Measurements from ENCODE around the gene ANKS1B.
A peak's percentile ranks its signal among the peaks of the same experiment; 100 is the strongest.
"Not testable (repeated sequence)": the region's sequence is repeated elsewhere in the genome, so short reads cannot be mapped to it uniquely, and the experiment has no call there.

ANKS1B gene

GRCh38 chr12:99859126-99859525 lies 125.6 kb downstream of the ANKS1B start:
- DNase-seq, result no peak

- DNase-seq, result no peak
These were observed 132.1 kb downstream of the ANKS1B start for GRCh38 chr12:99852666-99853065.

GRCh38 chr12:99847936-99848335 lies 136.8 kb downstream of the ANKS1B start:
- DNase-seq, result no peak

GRCh38 chr12:99834710-99835109 lies 150.0 kb downstream of the ANKS1B start:
- no peak for DNase-seq

DNA sequence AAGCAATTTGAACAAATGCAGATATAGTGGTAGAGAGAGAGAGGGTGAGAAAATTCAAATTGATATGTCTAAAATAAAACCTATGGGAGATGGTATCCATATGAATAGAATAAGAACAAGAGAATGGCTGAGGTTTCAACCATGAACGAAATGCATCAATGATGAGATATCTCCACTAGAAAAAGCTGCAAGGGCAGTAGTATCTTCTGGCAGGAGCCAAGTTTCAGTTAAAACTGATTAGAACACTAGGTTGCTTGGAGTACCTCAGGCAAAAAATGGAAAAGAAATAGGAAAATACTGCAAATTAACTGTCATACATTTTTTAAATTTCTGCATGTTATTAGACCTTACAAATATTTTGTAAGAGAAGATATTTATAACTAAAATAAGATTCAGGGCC lies 151.3 kb downstream of the ANKS1B start:
- no peak for DNase-seq

GRCh38 chr12:99824900-99825542 lies 159.7 kb downstream of the ANKS1B start:
- no peak for DNase-seq

DNA sequence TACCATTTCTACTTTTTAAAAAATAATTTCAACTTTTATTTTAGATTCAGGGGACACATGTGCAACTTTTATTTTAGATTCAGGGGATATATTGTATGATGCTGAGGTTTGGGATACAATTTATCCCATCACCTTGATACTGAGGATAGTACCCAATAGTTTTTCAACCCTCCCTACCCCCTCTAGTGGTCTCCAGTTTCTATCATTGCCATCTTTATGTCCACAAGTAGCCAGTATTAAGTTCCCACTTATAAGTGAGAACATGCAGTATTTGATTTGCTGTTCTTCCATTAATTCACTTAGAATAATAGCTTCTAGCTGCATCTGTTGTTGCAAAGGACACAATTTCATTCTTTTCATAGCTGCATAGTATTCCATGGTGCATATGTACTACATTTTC lies 162.5 kb downstream of the ANKS1B start:
- DNase-seq, result no peak

DNA sequence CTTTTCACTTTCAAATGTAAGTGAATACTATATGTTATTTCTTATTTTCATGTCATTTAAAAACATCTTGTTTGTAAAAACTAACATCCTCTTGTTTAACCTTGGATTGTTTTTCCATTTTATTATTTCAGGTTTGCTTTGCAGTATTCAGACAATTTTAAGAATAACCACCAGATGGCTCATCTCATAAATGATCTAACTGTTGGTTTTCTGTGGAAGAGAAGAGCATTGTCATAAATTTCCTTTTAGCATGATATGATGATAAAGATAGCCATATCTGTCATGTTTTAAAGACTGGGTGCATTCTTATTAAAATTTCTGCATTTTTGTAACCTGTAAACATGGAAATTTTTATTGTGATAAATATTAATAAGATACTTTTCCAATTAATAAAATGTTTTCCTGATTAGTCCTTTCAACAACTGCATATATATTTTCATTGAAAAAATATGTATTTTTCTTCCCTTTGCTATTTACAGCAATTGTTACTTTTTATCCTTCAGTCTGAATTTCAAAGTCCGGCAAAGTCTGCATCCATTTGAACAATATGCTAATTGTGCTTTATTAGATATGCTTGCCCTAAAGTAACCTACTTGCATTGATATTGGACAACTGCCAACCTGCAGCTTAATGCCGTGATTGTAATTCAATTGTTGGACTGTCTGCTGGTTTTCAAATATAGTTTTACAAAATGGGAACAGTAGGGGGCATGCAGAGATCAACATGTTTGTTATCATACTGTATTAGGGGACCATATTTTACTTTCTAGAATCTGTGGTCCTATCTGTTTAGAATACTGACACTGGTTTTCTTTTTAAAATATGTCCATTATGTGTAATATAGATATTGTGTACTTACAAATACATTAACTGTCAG lies 173.8 kb downstream of the ANKS1B start:
- peak; percentile 16 for DNase-seq

GRCh38 chr12:99809909-99810308 lies 174.8 kb downstream of the ANKS1B start:
- DNase-seq, result no peak

DNA sequence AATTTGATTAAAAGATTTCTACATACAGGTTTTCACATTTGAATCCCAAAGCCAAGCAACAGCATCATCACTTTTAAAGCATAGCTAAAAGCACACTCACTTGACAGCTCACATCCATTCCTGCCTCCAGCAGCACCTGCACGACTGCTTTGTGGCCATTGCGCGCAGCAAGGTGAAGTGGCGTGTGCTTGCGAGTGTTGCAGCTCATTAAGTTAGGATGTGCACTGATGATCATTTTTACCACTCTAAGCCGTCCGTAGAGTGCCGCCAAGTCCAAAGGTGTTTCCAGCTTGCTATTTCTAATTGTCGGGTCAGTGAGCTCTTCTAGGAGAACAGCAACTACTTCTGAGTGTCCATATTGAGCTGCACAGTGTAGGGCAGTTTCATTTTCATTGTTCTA lies 178.4 kb downstream of the ANKS1B start:
- DNase-seq, result no peak

DNA sequence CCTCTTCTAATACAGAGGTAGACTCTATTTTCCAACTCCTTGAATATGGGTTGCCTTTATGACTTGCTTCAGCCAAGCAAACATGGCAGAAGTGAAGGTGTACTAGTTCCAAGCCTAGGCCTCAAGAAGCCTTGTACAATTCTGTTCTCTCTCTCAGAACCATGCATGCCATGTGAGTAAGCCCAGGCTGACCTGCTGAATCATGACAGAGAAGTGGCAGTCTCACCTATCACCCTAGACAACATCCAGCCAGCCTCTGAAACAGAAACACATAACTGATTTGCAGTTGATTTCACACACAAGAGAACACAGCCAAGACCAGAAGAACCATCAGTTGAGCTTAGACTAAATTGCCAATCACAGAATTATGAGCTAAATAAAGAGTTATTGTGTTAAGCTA lies 180.0 kb downstream of the ANKS1B start:
- DNase-seq, result no peak

DNA sequence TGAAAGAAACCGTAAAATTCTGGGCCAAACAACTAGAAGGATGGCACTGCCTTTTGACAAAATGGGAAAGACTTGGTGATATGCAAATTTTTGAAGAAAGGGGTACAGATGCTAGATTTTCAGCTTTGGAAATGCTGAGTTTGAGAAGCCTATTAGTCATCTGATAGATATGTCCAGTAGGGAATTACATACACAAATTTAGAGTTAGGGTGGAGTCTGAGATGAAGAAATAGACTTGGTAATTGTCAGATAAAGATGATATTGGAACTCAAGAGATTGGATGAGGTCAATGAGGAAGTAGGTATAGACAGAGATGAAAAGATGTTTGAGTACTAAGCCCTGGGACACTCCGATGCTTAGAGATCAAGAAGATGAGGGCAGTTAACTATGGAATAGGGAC lies 184.1 kb downstream of the ANKS1B start:
- DNase-seq, result no peak

- DNase-seq, result not testable (repeated sequence)
These were observed 186.8 kb downstream of the ANKS1B start for GRCh38 chr12:99797931-99798330.

DNA sequence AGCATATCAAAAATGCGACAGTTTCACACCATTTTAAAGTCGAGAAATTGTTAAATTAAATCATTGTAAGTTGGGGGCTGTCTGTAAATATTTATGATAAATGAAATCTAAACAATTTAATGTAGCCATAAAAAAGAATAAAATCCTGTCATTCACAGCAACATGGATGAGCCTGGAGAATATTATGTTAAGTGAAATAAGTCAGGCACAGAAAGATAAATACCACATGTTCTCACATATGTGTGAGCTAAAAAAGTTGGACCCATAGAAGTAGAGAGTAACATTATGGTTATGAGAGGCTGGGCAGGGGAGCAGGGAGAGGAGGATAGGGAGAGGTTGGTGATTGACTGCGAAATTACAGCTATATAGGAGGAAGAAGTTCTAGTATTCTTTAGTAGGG lies 201.3 kb downstream of the ANKS1B start:
- no peak for DNase-seq

DNA sequence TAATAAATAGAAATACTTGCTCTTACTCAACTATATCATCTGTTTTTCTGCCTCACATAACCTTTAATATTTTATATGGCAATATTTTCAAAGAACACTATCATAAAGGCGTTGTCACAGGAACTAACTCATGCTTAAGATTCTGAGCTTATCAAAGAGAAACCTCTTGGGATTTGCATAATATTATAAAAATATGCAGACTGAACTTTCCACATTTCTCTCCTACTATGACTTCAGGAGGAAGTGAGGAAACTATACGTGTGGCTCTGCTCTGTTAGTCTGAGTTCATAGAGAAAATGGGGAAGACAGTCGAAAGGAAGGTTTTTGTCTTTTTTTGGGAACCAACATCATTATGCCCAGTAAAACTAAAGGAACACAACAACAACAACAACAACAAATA lies 212.5 kb downstream of the ANKS1B start:
- no peak for DNase-seq

DNA sequence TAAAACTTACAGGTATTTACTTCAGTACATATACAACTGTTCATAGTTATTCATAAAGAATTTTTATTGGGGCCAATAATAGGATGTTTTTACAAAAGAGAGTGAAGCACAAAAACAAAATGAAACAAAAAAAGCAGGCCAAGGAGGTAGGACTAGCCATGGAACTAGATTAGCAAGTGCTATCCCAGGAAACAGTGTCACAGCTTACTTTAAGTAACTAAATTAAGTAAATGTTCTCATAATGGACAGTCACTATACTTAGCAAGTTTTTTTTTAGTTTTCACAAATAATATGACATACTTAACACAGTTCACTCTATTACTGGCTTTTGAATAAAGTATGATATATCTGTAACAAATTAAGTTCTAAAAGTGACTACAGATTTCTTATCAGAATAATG lies 213.1 kb downstream of the ANKS1B start:
- no peak for DNase-seq

DNA sequence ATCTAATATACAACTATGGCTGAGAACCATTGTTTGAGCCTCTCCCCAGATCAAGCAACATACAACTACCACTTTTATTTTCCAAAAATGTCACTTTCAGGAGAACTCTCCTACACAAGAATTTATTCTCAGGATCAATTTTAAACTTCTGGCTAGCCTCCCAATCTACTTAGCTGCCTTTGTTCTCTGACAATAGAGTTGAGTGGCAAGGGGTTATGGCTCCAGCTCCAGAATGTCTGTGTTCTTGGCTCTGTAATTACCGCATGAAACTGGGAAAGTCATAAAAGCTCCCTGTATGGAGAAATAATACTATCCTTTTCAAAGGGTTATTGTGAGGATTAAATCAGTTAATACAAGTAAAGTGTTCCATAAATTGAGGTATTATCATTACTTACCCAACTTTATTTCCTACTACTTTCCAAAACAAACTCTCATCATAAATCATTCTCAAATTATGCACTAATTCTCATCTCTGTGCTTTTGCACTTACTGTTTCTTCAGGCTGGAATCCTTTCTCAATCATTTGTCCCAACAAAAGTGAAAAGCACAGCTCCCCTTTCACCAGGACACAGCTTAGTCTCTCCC lies 215.2 kb downstream of the ANKS1B start:
- DNase-seq, result no peak

DNA sequence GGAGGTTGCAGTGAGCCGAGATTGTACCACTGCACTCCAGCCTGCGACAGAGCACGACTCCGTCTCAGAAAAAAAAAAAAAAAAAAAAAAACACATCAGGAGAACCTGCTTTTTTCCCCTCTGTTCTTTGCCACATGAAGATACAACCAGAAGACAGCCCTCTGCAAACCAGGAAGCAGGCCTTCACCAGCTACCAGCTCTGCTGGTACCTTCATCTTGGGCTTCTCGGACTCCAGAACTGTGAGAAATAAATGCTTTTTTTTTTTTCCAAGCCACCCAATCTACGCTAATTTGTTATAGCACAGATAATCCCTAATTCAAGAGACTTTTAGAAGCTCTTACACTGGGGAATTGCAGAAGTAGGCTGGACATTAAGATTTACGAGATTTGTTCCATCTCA lies 216.0 kb downstream of the ANKS1B start:
- no peak for DNase-seq

DNA sequence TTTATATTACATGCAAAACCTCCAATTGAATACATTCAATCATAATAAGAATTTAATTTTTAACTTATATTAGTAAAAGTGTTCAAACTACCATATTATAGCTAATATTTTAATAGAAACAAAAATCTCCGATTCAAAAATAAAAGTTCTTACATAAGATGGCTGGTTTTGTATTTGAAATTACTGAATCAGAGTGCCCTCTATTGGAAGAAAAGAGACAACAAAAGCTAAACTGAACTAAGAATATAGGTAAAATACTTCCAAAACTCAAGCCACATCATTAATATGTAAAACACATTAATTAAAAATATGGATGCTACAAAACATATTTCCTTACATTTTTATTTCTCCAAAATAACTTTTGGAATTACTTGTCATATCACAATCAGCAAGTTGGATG lies 216.9 kb downstream of the ANKS1B start:
- DNase-seq, result no peak

GRCh38 chr12:99766408-99766807 lies 218.3 kb downstream of the ANKS1B start:
- DNase-seq, result no peak

GRCh38 chr12:99765469-99766114 lies 219.1 kb downstream of the ANKS1B start:
- DNase-seq, result no peak

- no peak for DNase-seq
These were observed 225.3 kb downstream of the ANKS1B start for GRCh38 chr12:99759444-99759843.

DNA sequence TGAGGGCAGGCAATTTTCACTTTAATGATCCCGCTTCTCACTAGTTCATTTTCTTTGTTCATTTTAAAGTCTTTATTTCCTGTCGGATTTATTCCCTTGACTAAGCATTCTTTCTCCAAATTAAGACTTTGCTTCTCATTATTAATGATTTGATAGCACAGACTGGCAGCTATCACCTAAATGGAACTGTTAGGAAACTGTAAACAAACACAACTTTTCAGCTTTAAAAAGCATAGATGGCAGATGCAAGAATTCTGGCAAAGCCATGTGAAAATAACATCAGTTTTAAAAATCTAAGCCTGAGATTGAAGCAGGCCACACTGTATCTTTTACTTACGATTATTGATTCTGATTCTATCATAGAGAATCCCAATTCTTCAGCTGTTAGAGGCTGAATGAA lies 225.7 kb downstream of the ANKS1B start:
- no peak for DNase-seq

DNA sequence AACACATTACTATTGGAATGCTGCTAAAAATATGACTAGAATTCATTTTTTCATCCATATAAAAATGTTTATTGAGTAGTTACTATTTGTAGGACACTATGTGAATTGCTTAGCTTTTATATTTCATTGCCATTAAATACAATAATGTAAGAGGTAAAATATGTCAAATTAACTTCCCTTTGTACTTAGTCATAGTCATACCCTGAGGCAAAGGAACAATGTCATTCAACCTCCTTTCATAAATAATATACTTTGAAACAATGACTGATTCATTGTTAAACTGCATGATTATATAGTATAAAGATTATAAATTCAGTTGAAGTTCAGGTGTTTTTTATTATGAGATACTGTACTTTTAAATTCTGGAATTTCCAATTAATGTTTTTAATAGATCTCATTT lies 232.0 kb downstream of the ANKS1B start:
- DNase-seq, result no peak
